GM23248 (cell line): ENCODE measurements around the gene SOCS2. TPM values are rescaled to one million over a fixed set of nuclear protein-coding genes. Genes with fewer than 3 reads are reported as not detected.
A peak's percentile ranks its signal among the peaks of the same experiment; 100 is the strongest.

Experiments
- DNase-seq: peaks from one replicate; pipeline ENCODE4 v3.0.0-alpha.2; 2015
- H2AFZ ChIP-seq: fragments of 200-600 bp; sonication (generic); 2 replicates; pipeline ENCODE4 v1.6.1; 2016; ENCODE audit warnings: antibody characterized with exemption
- H3F3A ChIP-seq: fragments of 200-600 bp; sonication (generic); 2 replicates; pipeline ENCODE4 v1.6.1; 2016; ENCODE audit warnings: mild to moderate bottlenecking, antibody characterized with exemption, mixed run types; ENCODE audit not compliant: insufficient read depth
- H3K27ac ChIP-seq: fragments of 200-600 bp; sonication (generic); 2 replicates; pipeline ENCODE4 v1.5.1; 2016; ENCODE audit warnings: mild to moderate bottlenecking
- H3K27me3 ChIP-seq: fragments of 200-600 bp; sonication (generic); replicated peaks from 2 replicates; pipeline ENCODE4 v1.6.1; 2016; ENCODE audit warnings: mild to moderate bottlenecking; ENCODE audit not compliant: insufficient read depth
- H3K36me3 ChIP-seq: fragments of 200-600 bp; sonication (generic); 2 replicates; pipeline ENCODE4 v1.6.1; 2016; ENCODE audit warnings: low read depth, mild to moderate bottlenecking
- H3K4me1 ChIP-seq: fragments of 200-600 bp; sonication (generic); 2 replicates; pipeline ENCODE4 v1.6.1; 2016; ENCODE audit warnings: mild to moderate bottlenecking; ENCODE audit not compliant: insufficient read depth
- H3K4me2 ChIP-seq: fragments of 200-600 bp; sonication (generic); one replicate; pipeline ENCODE4 v1.6.1; 2016; ENCODE audit warnings: mild to moderate bottlenecking; ENCODE audit not compliant: unreplicated experiment
- H3K4me3 ChIP-seq: fragments of 200-600 bp; sonication (generic); 2 replicates; pipeline ENCODE4 v1.5.1; 2016; ENCODE audit warnings: mild to moderate bottlenecking
- H3K79me2 ChIP-seq: fragments of 200-600 bp; sonication (generic); 2 replicates; pipeline ENCODE4 v1.6.1; 2016; ENCODE audit warnings: mild to moderate bottlenecking; ENCODE audit not compliant: insufficient read depth
- H3K9ac ChIP-seq: fragments of 200-600 bp; sonication (generic); 2 replicates; pipeline ENCODE4 v1.6.1; 2016; ENCODE audit warnings: mild to moderate bottlenecking
- H3K9me2 ChIP-seq: fragments of 200-600 bp; sonication (generic); 2 replicates; pipeline ENCODE4 v1.6.1; 2016; ENCODE audit warnings: mixed run types, mild to moderate bottlenecking, moderate library complexity; ENCODE audit not compliant: insufficient read depth
- H3K9me3 ChIP-seq: fragments of 200-600 bp; sonication (generic); one replicate; pipeline ENCODE4 v1.6.1; 2017; ENCODE audit warnings: low read depth
- H4K20me1 ChIP-seq: fragments of 200-600 bp; sonication (generic); 2 replicates; pipeline ENCODE4 v1.6.0; 2016; ENCODE audit not compliant: insufficient read depth
- EZH2 ChIP-seq: fragments of 200-600 bp; sonication (generic); IDR thresholded peaks from 2 replicates; pipeline ENCODE4 v1.6.1; 2018; ENCODE audit warnings: antibody characterized with exemption, mild to moderate bottlenecking; ENCODE audit not compliant: insufficient read depth, poor library complexity, severe bottlenecking
- EZH2phosphoT487 ChIP-seq: fragments of 200-600 bp; sonication (generic); IDR thresholded peaks from 2 replicates; pipeline ENCODE4 v1.6.1; 2018; ENCODE audit warnings: antibody characterized with exemption, moderate library complexity, mild to moderate bottlenecking, low read depth; ENCODE audit not compliant: insufficient read depth
- WGBS, 2 experiments: methylation state at CpG; one replicate each; pipeline ENCODE4 v1.1.6; 2015 to 2017; ENCODE audit warnings: low lambda C conversion rate in 2 of 2, low coverage in 1 of 2; ENCODE audit errors: missing lambda C conversion rate in 2 of 2; 5-methylcytosine and 5-hydroxymethylcytosine counted together
- in situ Hi-C: fragments of 300-500 bp; cut with MboI; formaldehyde crosslinking; loops from 2 replicates; pipeline ENCODE4 v1.15.0; 2020
- polyA plus RNA-seq: library from polyadenylated mRNA; unstranded; fragments of >200 nt; fragmentation: Nextera tagmentation; extraction: Ambion mirVana; gene quantifications from 2 replicates; pipeline ENCODE4 v1.2.1, GENCODE V29; 2016
- total RNA-seq: library from RNA; depleted of rRNA; stranded (reverse); fragments of >200 nt; shearing (Covaris generic); gene quantifications from 2 replicates; pipeline ENCODE4 v1.2.3, GENCODE V29; 2014

The SOCS2 gene
- total and polyA plus RNA-seq, 2 experiments from 2014 or later: 52.4 to 72.6 TPM

DNA sequence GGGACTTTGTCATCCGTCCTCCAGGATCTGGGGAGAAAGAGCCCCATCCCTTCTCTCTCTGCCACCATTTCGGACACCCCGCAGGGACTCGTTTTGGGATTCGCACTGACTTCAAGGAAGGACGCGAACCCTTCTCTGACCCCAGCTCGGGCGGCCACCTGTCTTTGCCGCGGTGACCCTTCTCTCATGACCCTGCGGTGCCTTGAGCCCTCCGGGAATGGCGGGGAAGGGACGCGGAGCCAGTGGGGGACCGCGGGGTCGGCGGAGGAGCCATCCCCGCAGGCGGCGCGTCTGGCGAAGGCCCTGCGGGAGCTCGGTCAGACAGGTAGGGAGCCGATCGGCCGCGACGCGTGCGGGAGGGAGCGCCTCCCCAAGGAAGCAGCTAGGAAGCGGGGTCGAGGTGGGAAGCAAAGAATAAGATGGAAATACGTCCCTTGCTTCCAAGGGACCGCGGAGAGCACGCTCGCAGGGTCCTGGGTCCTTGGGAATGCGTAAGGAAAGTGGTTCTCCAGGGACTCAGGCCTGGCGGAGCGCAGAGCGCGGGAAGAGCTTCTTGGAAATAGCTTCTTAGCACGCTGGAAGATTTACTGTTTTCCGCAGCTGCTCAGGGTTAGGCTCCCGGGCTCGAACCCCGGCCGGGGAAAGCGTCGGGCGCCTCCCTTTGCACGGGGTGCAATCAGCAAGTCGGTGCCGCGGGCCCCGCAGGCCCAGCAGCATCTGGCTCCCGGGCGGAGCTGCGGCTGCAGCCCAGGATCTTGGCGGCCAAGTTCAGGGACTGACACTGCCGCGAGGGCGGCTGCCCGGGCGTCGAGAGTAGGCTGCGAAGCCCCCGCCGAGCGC lies 457 bp downstream of the SOCS2 start:
- WGBS, 2 experiments: 1 to 3% methylated on average over 63 to 75 of the region's 75 CpGs

DNA sequence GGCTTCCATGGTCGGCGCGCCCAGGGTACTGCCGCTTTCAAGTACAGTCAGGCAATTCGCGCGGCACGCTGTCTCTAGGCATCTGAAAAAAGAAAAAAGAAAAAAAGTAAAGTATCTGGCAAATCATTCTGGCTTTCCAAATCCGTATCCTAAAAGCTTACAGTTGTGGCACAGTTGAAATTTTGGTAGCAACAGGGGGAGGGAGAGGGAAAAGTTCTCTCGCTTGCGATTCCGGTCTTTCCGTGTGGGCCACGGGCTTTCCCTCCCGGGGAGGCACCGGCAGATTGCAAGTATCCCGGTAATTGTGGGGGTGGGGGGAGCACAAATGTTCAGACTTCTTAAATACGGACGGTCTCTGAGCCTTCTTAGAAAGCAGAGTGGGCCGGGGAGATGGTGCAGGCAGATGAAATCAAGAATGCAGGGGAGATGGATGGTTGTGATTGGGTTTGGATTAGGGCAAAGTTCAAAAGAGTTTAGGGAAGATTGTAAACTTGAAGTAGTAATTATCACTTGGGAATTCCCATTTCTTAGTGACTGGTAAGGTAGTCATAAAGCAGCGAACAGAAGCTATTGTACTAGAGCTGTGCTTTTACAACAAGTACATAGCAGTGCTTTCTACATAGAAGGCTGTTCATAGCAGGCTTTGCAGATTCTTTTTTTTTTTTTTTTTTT lies 1.2 kb downstream of the SOCS2 start:
- WGBS, 2 experiments: 2% methylated on average over 21 of the region's 21 CpGs
- peak overlapping the region; percentile 71 for H2AFZ ChIP-seq

More for the DNA sequence above, 457 bp downstream of the SOCS2 start:
- peak overlapping the region; percentile 83 for H3K9ac ChIP-seq
- H3K4me3 ChIP-seq: peak overlapping the region; percentile 92
- TF ChIP-seq EZH2phosphoT487 (no peak), EZH2 (no peak)
- DNase-seq: peak; percentile 76
- H3K27ac ChIP-seq: peak overlapping the region; percentile 70
- in situ Hi-C loops: loop anchor here (5.0 kb wide), 2 partner anchors 169 to 529 kb away; no protein-coding TSS in a partner anchor
- H3F3A ChIP-seq: peaks cover 33% of the 10 kb centered on the region
- H3K9me3 ChIP-seq: no peaks in the 10 kb centered on the region
- no peaks in the 10 kb centered on the region for H4K20me1 ChIP-seq
- H3K4me2 ChIP-seq: peak overlapping the region; percentile 98
- peaks cover 61% of the 10 kb centered on the region for H3K79me2 ChIP-seq
- H2AFZ ChIP-seq: peak overlapping the region; percentile 71
- no peaks in the 10 kb centered on the region for H3K9me2 ChIP-seq
- H3K4me1 ChIP-seq: peaks cover 34% of the 10 kb centered on the region
- no peaks in the 10 kb centered on the region for H3K27me3 ChIP-seq
- peaks cover 18% of the 10 kb centered on the region for H3K36me3 ChIP-seq

DNA sequence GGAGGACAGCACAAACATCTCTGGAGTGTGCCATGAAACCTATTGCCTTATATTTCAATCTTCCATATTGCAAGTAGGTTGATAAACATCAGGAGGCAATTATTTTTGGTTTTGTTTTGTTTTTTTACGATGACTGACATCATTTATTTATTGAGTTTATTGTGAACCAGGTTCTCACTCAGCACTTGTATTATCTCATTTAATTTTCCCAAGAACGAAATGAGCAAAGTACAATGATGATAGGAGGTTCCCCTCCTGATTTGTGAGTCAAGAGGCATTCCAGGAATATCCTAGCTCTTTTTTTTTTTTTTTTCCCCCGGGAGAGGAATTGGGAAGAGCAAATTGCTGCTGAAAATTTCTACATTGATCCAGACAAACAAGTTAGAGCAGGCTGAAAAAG lies 4.7 kb downstream of the SOCS2 start:
- Histone ChIP-seq H3K27me3 (no peaks in the 10 kb centered on the region), H3K79me2 (peaks cover 95% of the 10 kb centered on the region), H3K4me1 (peaks cover 34% of the 10 kb centered on the region), H2AFZ (no peak overlapping the region), H4K20me1 (no peaks in the 10 kb centered on the region), H3K9me2 (no peaks in the 10 kb centered on the region), H3K9ac (no peak overlapping the region), H3K9me3 (no peaks in the 10 kb centered on the region), H3F3A (peaks cover 35% of the 10 kb centered on the region; the same call in 1 of the 2 replicates), H3K4me2 (no peak overlapping the region), H3K36me3 (peaks cover 31% of the 10 kb centered on the region), H3K4me3 (no peak overlapping the region), H3K27ac (no peak overlapping the region)
- no peak for DNase-seq
- in situ Hi-C loops: no loop called here
- TF ChIP-seq EZH2 (no peak), EZH2phosphoT487 (no peak)
- 65 to 73% methylated on average over 3 of the region's 3 CpGs for WGBS, 2 experiments

More for the DNA sequence above, 1.2 kb downstream of the SOCS2 start:
- Histone ChIP-seq H3K4me2 (peak overlapping the region; percentile 98), H3F3A (peaks cover 33% of the 10 kb centered on the region), H3K4me3 (peak overlapping the region; percentile 92), H3K36me3 (peaks cover 18% of the 10 kb centered on the region), H3K9ac (peak overlapping the region; percentile 83), H4K20me1 (no peaks in the 10 kb centered on the region), H3K27ac (peak overlapping the region; percentile 70), H3K9me3 (no peaks in the 10 kb centered on the region), H3K9me2 (no peaks in the 10 kb centered on the region), H3K27me3 (no peaks in the 10 kb centered on the region), H3K79me2 (peaks cover 69% of the 10 kb centered on the region), H3K4me1 (peaks cover 34% of the 10 kb centered on the region)
- TF ChIP-seq EZH2 (no peak), EZH2phosphoT487 (no peak)
- in situ Hi-C loops: loop anchor here (5.0 kb wide), 2 partner anchors 169 to 529 kb away; no protein-coding TSS in a partner anchor
- DNase-seq: peak; percentile 80

DNA sequence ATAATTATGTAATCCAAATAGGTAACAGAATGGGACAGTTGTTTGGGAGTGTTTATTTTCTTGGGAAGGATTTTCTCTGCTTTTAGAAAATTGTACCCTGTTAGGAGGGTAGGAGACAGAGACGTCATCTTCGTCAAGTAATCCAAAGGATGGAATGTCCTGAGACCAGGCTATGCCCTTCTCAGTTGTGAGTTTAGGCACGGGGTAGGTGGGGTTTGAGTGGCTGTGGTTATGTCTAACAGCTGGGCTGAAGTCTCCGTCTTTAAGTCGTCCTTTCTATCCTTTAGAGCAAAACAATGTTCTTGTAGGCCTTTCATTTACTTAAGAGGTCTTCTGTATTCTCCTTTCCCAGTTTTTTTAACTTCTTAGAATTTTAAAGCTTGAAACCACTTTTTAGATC lies 5.7 kb downstream of the SOCS2 start:
- Histone ChIP-seq H3K27ac (no peak overlapping the region), H3K9ac (no peak overlapping the region), H3K9me3 (no peaks in the 10 kb centered on the region), H3K27me3 (no peaks in the 10 kb centered on the region), H3K9me2 (no peaks in the 10 kb centered on the region), H3K36me3 (peaks cover 38% of the 10 kb centered on the region), H2AFZ (no peak overlapping the region), H3K4me2 (no peak overlapping the region), H4K20me1 (no peaks in the 10 kb centered on the region), H3K79me2 (peaks cover 85% of the 10 kb centered on the region), H3K4me1 (peaks cover 34% of the 10 kb centered on the region), H3K4me3 (no peak overlapping the region), H3F3A (peaks cover 35% of the 10 kb centered on the region; the same call in 1 of the 2 replicates)
- 87 to 93% methylated on average over 5 of the region's 5 CpGs for WGBS, 2 experiments
- no peak for TF ChIP-seq EZH2
- no peak for TF ChIP-seq EZH2phosphoT487
- DNase-seq: no peak
- in situ Hi-C loops: no loop called here
